HepG2 (cell line): ENCODE measurements around the gene BTAF1. TPM values are rescaled to one million over a fixed set of nuclear protein-coding genes. Genes with fewer than 3 reads are reported as not detected.

Experiments
- FOXA1 ChIP-seq, 2 experiments: fragments of 450-650 bp in 1 of 2; sonication (generic) in 1 of 2; formaldehyde crosslinking in 1 of 2; IDR thresholded peaks; 2 replicates each; pipeline versions ENCODE4 v1.4.0 to v1.6.1; 2016 to 2020; ENCODE audit warnings: missing genetic modification reagents in 1 of 2
- FOXP1 ChIP-seq, 2 experiments: fragments of 450-650 bp in 1 of 2; IDR thresholded peaks; 2 replicates each; pipeline ENCODE4 v1.6.1; 2017 to 2018; ENCODE audit warnings: antibody characterized with exemption in 1 of 2
- KLF9 ChIP-seq: IDR thresholded peaks from 2 replicates; pipeline ENCODE4 v1.6.1; 2016; ENCODE audit warnings: low read depth
- MAFF ChIP-seq: IDR thresholded peaks from 2 replicates; pipeline ENCODE4 v1.6.1; 2011; ENCODE audit warnings: low read depth, low read length, improper control_type of control experiment
- NONO ChIP-seq, 2 experiments: fragments of 450-650 bp in 1 of 2; sonication (generic) in 1 of 2; formaldehyde crosslinking in 1 of 2; IDR thresholded peaks in 1 of 2; conservative IDR thresholded peaks in 1 of 2; 2 replicates each; pipeline versions ENCODE4 v1.6.1 to v1.8.0; 2017 to 2022; ENCODE audit warnings: mild to moderate bottlenecking in 1 of 2, missing genetic modification reagents in 1 of 2, moderate library complexity in 1 of 2
- POGZ ChIP-seq: sonication (generic); formaldehyde crosslinking; IDR thresholded peaks from 2 replicates; pipeline ENCODE4 v1.4.0; 2020; ENCODE audit warnings: mild to moderate bottlenecking, missing genetic modification reagents
- POLR2AphosphoS2 ChIP-seq: IDR thresholded peaks from 2 replicates; pipeline ENCODE4 v1.6.1; 2011; ENCODE audit warnings: low read depth, low read length, improper control_type of control experiment
- REL ChIP-seq: sonication (generic); formaldehyde crosslinking; conservative IDR thresholded peaks from 2 replicates; pipeline ENCODE4 v1.8.0; 2022; ENCODE audit warnings: mild to moderate bottlenecking, missing genetic modification reagents, moderate library complexity
- SRF ChIP-seq: IDR thresholded peaks from 2 replicates; pipeline ENCODE4 v1.6.1; 2011; ENCODE audit warnings: mild to moderate bottlenecking, low read depth, low read length, moderate library complexity
- TARDBP ChIP-seq: sonication (generic); formaldehyde crosslinking; IDR thresholded peaks from 2 replicates; pipeline ENCODE4 v1.8.0; 2022; ENCODE audit warnings: mild to moderate bottlenecking, missing genetic modification reagents
- TBP ChIP-seq: sonication (generic); formaldehyde crosslinking; IDR thresholded peaks from 2 replicates; pipeline ENCODE4 v1.5.0; 2020; ENCODE audit warnings: missing genetic modification reagents
- TEAD3 ChIP-seq: optimal IDR thresholded peaks from 2 replicates; pipeline ENCODE3; 2016; ENCODE audit warnings: borderline replicate concordance
- ZBTB33 ChIP-seq: sonication (generic); formaldehyde crosslinking; IDR thresholded peaks from 2 replicates; pipeline ENCODE4 v1.4.0; 2020; ENCODE audit warnings: missing genetic modification reagents
- ZKSCAN5 ChIP-seq: sonication (generic); formaldehyde crosslinking; IDR thresholded peaks from 2 replicates; pipeline ENCODE4 v1.5.1; 2020; ENCODE audit warnings: mild to moderate bottlenecking, missing genetic modification reagents
- ZNF343 ChIP-seq: sonication (generic); formaldehyde crosslinking; IDR thresholded peaks from 2 replicates; pipeline ENCODE4 v1.4.0; 2020; ENCODE audit warnings: mild to moderate bottlenecking, missing genetic modification reagents
- ZNF441 ChIP-seq: sonication (generic); formaldehyde crosslinking; IDR thresholded peaks from 2 replicates; pipeline ENCODE4 v1.7.0; 2021; ENCODE audit warnings: missing genetic modification reagents, borderline replicate concordance
- ZNF607 ChIP-seq: sonication (generic); formaldehyde crosslinking; IDR thresholded peaks from 2 replicates; pipeline ENCODE4 v1.5.1; 2020; ENCODE audit warnings: missing genetic modification reagents, mild to moderate bottlenecking, borderline replicate concordance
- ZNF609 ChIP-seq: sonication (generic); formaldehyde crosslinking; IDR thresholded peaks from 2 replicates; pipeline ENCODE4 v1.4.0; 2020; ENCODE audit warnings: mild to moderate bottlenecking, missing genetic modification reagents, borderline replicate concordance
- polyA plus RNA-seq, 8 experiments: library from polyadenylated mRNA; depleted of rRNA in 3 of 8; stranded (reverse) in 7 of 8; unstranded in 1 of 8; fragments of >200 nt; fragmentation: Illumina TruSeq in 4 of 8; extraction: Trizol in 4 of 8; gene quantifications; 2 replicates each; pipeline versions ENCODE4 v1.2.1 to v1.2.3, GENCODE V29; 2011 to 2016; ENCODE audit warnings: low read depth in 4 of 8, missing spikeins in 1 of 8, mixed read lengths in 1 of 8; ENCODE audit not compliant: insufficient read depth in 1 of 8
- total RNA-seq, 5 experiments: library from RNA; depleted of rRNA; stranded (reverse); fragments of >200 nt; fragmentation: Illumina TruSeq; extraction: Trizol; gene quantifications; 2 replicates each; pipeline ENCODE4 v1.2.3, GENCODE V29; 2016; ENCODE audit warnings: low read depth in 1 of 5

Gene BTAF1
- total and polyA plus RNA-seq, 2 of the 13 experiments (the other 11 are each of a cell fraction or from before 2014, with no cell fraction given), result 38.6 to 54.1 TPM

GRCh38 chr10:91883549-91884444 is 39.8 kb upstream of the BTAF1 start (continued):
- TF ChIP-seq ZNF609 (CRISPR knock-in tag) (no peak), ZNF607 (CRISPR knock-in tag) (no peak), POGZ (CRISPR knock-in tag) (no peak), POLR2AphosphoS2 (no peak), ZNF343 (CRISPR knock-in tag) (no peak), REL (CRISPR knock-in tag) (no peak), ZBTB33 (no peak), KLF9 (no peak), NONO (IDR thresholded peaks at IDR 0.05) (no peak), NONO (CRISPR knock-in tag; conservative IDR thresholded peaks at IDR 0.05) (no peak), MAFF (peak; percentile 89), FOXA1 (IDR thresholded peaks at IDR 0.05) (no peak), FOXA1 (CRISPR knock-in tag; IDR thresholded peaks at IDR 0.05) (0 out of 2 replicates have a peak, but pooled peaks have one; percentile 18), ZNF441 (CRISPR knock-in tag) (no peak), FOXP1 (IDR thresholded peaks at IDR 0.05) (no peak), FOXP1 (CRISPR knock-in tag; IDR thresholded peaks at IDR 0.05) (no peak), TARDBP (CRISPR knock-in tag) (no peak), TEAD3 (peak; percentile 17), SRF (no peak), TBP (CRISPR knock-in tag) (no peak), ZKSCAN5 (CRISPR knock-in tag) (no peak)
